K562 (cell line): ENCODE results near the gene ARID3A. TPM values are rescaled to one million over a fixed set of nuclear protein-coding genes. Genes with fewer than 3 reads are reported as not detected.

Experiments
- ARNT ChIP-seq, 2 experiments: fragments of 450-650 bp; IDR thresholded peaks; 2 replicates each; pipeline ENCODE4 v1.6.1; 2016; ENCODE audit warnings: mild to moderate bottlenecking in 1 of 2
- BHLHE40 ChIP-seq: IDR thresholded peaks from 2 replicates; pipeline ENCODE4 v1.6.1; 2011; ENCODE audit warnings: low read length, improper control_type of control experiment
- DPF2 ChIP-seq: fragments of 450-650 bp; IDR thresholded peaks from 2 replicates; pipeline ENCODE4 v1.6.1; 2016
- EP400 ChIP-seq: fragments of 450-650 bp; IDR thresholded peaks from 2 replicates; pipeline ENCODE4 v1.6.1; 2017; ENCODE audit warnings: antibody characterized with exemption, mild to moderate bottlenecking, moderate library complexity
- FIP1L1 ChIP-seq: fragments of 200-400 bp; formaldehyde crosslinking; IDR thresholded peaks from 2 replicates; pipeline ENCODE4 v1.6.1; 2018; ENCODE audit warnings: mild to moderate bottlenecking, low read depth, low read length; ENCODE audit not compliant: poor library complexity, severe bottlenecking
- FOSL1 ChIP-seq: fragments of 200-800 bp; sonication (Bioruptor generic); conservative IDR thresholded peaks from 2 replicates; pipeline ENCODE4 v1.6.1; 2016; ENCODE audit warnings: missing genetic modification characterization, missing compliant biosample characterization
- FUS ChIP-seq: fragments of 200-400 bp; formaldehyde crosslinking; optimal IDR thresholded peaks from 2 replicates; pipeline ENCODE3; 2017; ENCODE audit warnings: low read depth, low read length
- HMGN3 ChIP-seq: IDR thresholded peaks from 2 replicates; pipeline ENCODE4 v1.6.1; 2011; ENCODE audit warnings: borderline replicate concordance, low read depth, mild to moderate bottlenecking, mixed read lengths, low read length; ENCODE audit not compliant: insufficient read length; ENCODE audit errors: extremely low read depth
- JUN ChIP-seq, 2 experiments: sonication (generic) in 1 of 2; formaldehyde crosslinking in 1 of 2; IDR thresholded peaks; 2 replicates each; pipeline versions ENCODE4 v1.6.1 to v1.8.0; 2012 to 2022; ENCODE audit warnings: borderline replicate concordance in 2 of 2, mild to moderate bottlenecking in 2 of 2, improper control_type of control experiment in 1 of 2, low read depth in 1 of 2, low read length in 1 of 2, missing genetic modification reagents in 1 of 2
- KDM1A ChIP-seq, 2 experiments: fragments of 450-650 bp; IDR thresholded peaks; 2 replicates each; pipeline ENCODE4 v1.6.1; 2016; ENCODE audit warnings: mild to moderate bottlenecking in 2 of 2
- KLF1 ChIP-seq: fragments of 450-650 bp; IDR thresholded peaks from 2 replicates; pipeline ENCODE4 v1.6.1; 2016; ENCODE audit warnings: missing genetic modification characterization, missing compliant biosample characterization
- KLF6 ChIP-seq: fragments of 250-450 bp; sonication (Bioruptor Pico); IDR thresholded peaks from 2 replicates; pipeline ENCODE4 v1.4.0; 2020; ENCODE audit warnings: mild to moderate bottlenecking, moderate library complexity, borderline replicate concordance
- MAFF ChIP-seq: IDR thresholded peaks from 2 replicates; pipeline ENCODE4 v1.6.1; 2012; ENCODE audit warnings: low read length, improper control_type of control experiment
- MAX ChIP-seq: sonication (generic); formaldehyde crosslinking; IDR thresholded peaks from 2 replicates; pipeline ENCODE4 v1.9.0; 2022; ENCODE audit warnings: mild to moderate bottlenecking, missing genetic modification reagents
- NONO ChIP-seq, 2 experiments: fragments of 200-400 bp in 1 of 2; fragments of 450-650 bp in 1 of 2; formaldehyde crosslinking in 1 of 2; IDR thresholded peaks; 2 replicates each; pipeline ENCODE4 v1.6.1; 2017; ENCODE audit warnings: low read depth in 2 of 2, mild to moderate bottlenecking in 2 of 2, moderate library complexity in 2 of 2, low read length in 1 of 2
- NR4A1 ChIP-seq, 2 experiments: fragments of 250-450 bp in 1 of 2; fragments of 450-650 bp in 1 of 2; sonication (Bioruptor Pico) in 1 of 2; IDR thresholded peaks; 2 replicates each; pipeline versions ENCODE4 v1.4.0 to v1.6.1; 2016 to 2020; ENCODE audit warnings: mild to moderate bottlenecking in 2 of 2, missing compliant biosample characterization in 1 of 2, missing genetic modification characterization in 1 of 2, moderate library complexity in 1 of 2
- POLR2G ChIP-seq: fragments of 200-400 bp; formaldehyde crosslinking; IDR thresholded peaks from 2 replicates; pipeline ENCODE4 v1.6.1; 2017; ENCODE audit warnings: low read depth, mild to moderate bottlenecking, antibody characterized with exemption, low read length, moderate library complexity
- RBFOX2 ChIP-seq: fragments of 200-400 bp; formaldehyde crosslinking; IDR thresholded peaks from 2 replicates; pipeline ENCODE4 v1.6.1; 2017; ENCODE audit warnings: low read depth, mild to moderate bottlenecking, low read length, moderate library complexity
- RBM25 ChIP-seq: fragments of 200-400 bp; formaldehyde crosslinking; IDR thresholded peaks from 2 replicates; pipeline ENCODE4 v1.6.1; 2018; ENCODE audit warnings: low read length, low read depth, moderate library complexity; ENCODE audit not compliant: severe bottlenecking
- THAP12 ChIP-seq: fragments of 250-450 bp; sonication (Bioruptor Pico); IDR thresholded peaks from 2 replicates; pipeline ENCODE4 v1.9.0; 2021; ENCODE audit warnings: mild to moderate bottlenecking, inconsistent platforms
- U2AF1 ChIP-seq: fragments of 200-400 bp; formaldehyde crosslinking; optimal IDR thresholded peaks from 2 replicates; pipeline ENCODE3; 2017; ENCODE audit warnings: mild to moderate bottlenecking, low read depth, low read length, moderate library complexity
- ZFX ChIP-seq: sonication (generic); formaldehyde crosslinking; IDR thresholded peaks from 2 replicates; pipeline ENCODE4 v1.8.0; 2022; ENCODE audit warnings: mild to moderate bottlenecking, missing genetic modification reagents, moderate library complexity
- ZNF121 ChIP-seq: sonication (generic); formaldehyde crosslinking; conservative IDR thresholded peaks from 2 replicates; pipeline ENCODE4 v1.8.0; 2022; ENCODE audit warnings: missing genetic modification reagents
- ZNF24 ChIP-seq: fragments of 450-650 bp; IDR thresholded peaks from 2 replicates; pipeline ENCODE4 v1.6.1; 2016
- ZNF263 ChIP-seq: sonication (generic); formaldehyde crosslinking; IDR thresholded peaks from 2 replicates; pipeline ENCODE4 v1.8.0; 2022; ENCODE audit warnings: mild to moderate bottlenecking, missing genetic modification reagents, borderline replicate concordance
- ZNF551 ChIP-seq: fragments of 250-450 bp; sonication (Bioruptor Pico); IDR thresholded peaks from 2 replicates; pipeline ENCODE4 v1.5.0; 2021; ENCODE audit warnings: mild to moderate bottlenecking, moderate library complexity
- ZNF77 ChIP-seq: fragments of 250-450 bp; sonication (Bioruptor Pico); IDR thresholded peaks from 2 replicates; pipeline ENCODE4 v1.5.0; 2020
- polyA plus RNA-seq, 8 experiments: library from polyadenylated mRNA; depleted of rRNA in 4 of 8; stranded (reverse) in 5 of 8; unstranded in 3 of 8; fragments of >200 nt; fragmentation: Nextera tagmentation in 2 of 8; fragmentation: Illumina TruSeq in 1 of 8; extraction: Ambion mirVana in 2 of 8; extraction: Trizol in 1 of 8; gene quantifications; 2 replicates each; pipeline versions ENCODE4 v1.2.1 to v1.2.3, GENCODE V29; 2011 to 2014; ENCODE audit warnings: inconsistent platforms in 1 of 8, missing spikeins in 1 of 8
- total RNA-seq, 7 experiments: library from RNA; depleted of rRNA in 6 of 7; stranded (reverse); fragments of >200 nt in 6 of 7; fragmentation: Illumina TruSeq in 2 of 7; extraction: Trizol in 2 of 7; gene quantifications; 2 replicates each; pipeline versions ENCODE4 v1.2.1 to v1.2.3, GENCODE V29; 2011 to 2021; ENCODE audit warnings: low replicate concordance in 1 of 7

Gene ARID3A
- total and polyA plus RNA-seq, 9 of the 15 experiments (the other 6 are each of a cell fraction or from before 2014, with no cell fraction given) = 1.4 to 118 (median 31.2) TPM

- peak; percentile 33; the same call in 1 of the 2 replicates for TF ChIP-seq JUN (IDR thresholded peaks at IDR 0.05; ENCODE audit: borderline replicate concordance, low read depth, low read length)
- no peak for TF ChIP-seq JUN (CRISPR knock-in tag; IDR thresholded peaks at IDR 0.05; ENCODE audit: borderline replicate concordance)
- no peak for TF ChIP-seq ZNF77 (CRISPR knock-in tag)
- TF ChIP-seq MAX (CRISPR knock-in tag) = peak; percentile 13; the same call in 1 of the 2 replicates
- 0 out of 2 replicates have a peak, but pooled peaks have one; percentile 27 for TF ChIP-seq ZNF24
- no peak for TF ChIP-seq ZNF551 (CRISPR knock-in tag)
- TF ChIP-seq EP400 = 0 out of 2 replicates have a peak, but pooled peaks have one; percentile 19
- TF ChIP-seq KLF1 = peak; percentile 59; the same call in 1 of the 2 replicates
- TF ChIP-seq DPF2 = no peak
- TF ChIP-seq FOSL1 (tag) = no peak
- TF ChIP-seq FIP1L1 = peak; percentile 55
- peak; percentile 76 for TF ChIP-seq FUS
- TF ChIP-seq MAFF = no peak
- no peak for TF ChIP-seq NR4A1 (CRISPR knock-in tag; IDR thresholded peaks at IDR 0.05)
- TF ChIP-seq NR4A1 (tag; IDR thresholded peaks at IDR 0.05) = peak; percentile 60; the same call in 1 of the 2 replicates
- peak in 1 of 2 experiments; percentile 92; a peak in 2 of 4 replicates for TF ChIP-seq NONO (IDR thresholded peaks at IDR 0.05; ENCODE audit: low read depth in 2 of 2, low read length in 1 of 2)
- 0 out of 2 replicates have a peak, but pooled peaks have one; percentile 30 for TF ChIP-seq ZFX
- peak; percentile 55; the same call in 1 of the 2 replicates for TF ChIP-seq BHLHE40
- TF ChIP-seq THAP12 (CRISPR knock-in tag) = peak; percentile 33; the same call in 1 of the 2 replicates
- TF ChIP-seq KDM1A (IDR thresholded peaks at IDR 0.05) = no peak
- peak; percentile 69 for TF ChIP-seq POLR2G
- TF ChIP-seq HMGN3 = peak; percentile 54
- 0 out of 2 replicates have a peak, but pooled peaks have one; percentile 50 for TF ChIP-seq KLF6 (CRISPR knock-in tag)
- peak; percentile 74 for TF ChIP-seq RBFOX2
- peak; percentile 68 for TF ChIP-seq RBM25
- TF ChIP-seq ARNT (IDR thresholded peaks at IDR 0.05) = no peak
- TF ChIP-seq U2AF1 = no peak
- TF ChIP-seq ZNF263 (CRISPR knock-in tag) = peak; percentile 62; the same call in 1 of the 2 replicates
- TF ChIP-seq ZNF121 (CRISPR knock-in tag) = no peak
Observed at GRCh38 chr19:982567-983170, 56.8 kb downstream of the ARID3A start (continued).
